CD14-positive monocyte (primary cell): ENCODE data around the gene PZP. TPM values are rescaled to one million over a fixed set of nuclear protein-coding genes. Genes with fewer than 3 reads are reported as not detected.
"Not testable (repeated sequence)": the region's sequence is repeated elsewhere in the genome, so short reads cannot be mapped to it uniquely, and the experiment has no call there.

ENCODE experiments used
- DNase-seq, 3 donors: peaks; one replicate each; pipeline ENCODE4 v3.0.0-alpha.2; 2011 to 2022
- H2AFZ ChIP-seq: 2 replicates; pipeline ENCODE4 v1.6.0; 2012; ENCODE audit warnings: mild to moderate bottlenecking, low read depth, low read length, inconsistent platforms; ENCODE audit not compliant: insufficient read depth, poor library complexity, severe bottlenecking
- H3K27ac ChIP-seq, 2 donors: 1 replicate in 1 of 2; 2 replicates in 1 of 2; pipeline ENCODE4 v1.5.1; 2012 to 2013; ENCODE audit warnings: low read length in 2 of 2, control low read depth in 1 of 2, inconsistent platforms in 1 of 2, low read depth in 1 of 2, mild to moderate bottlenecking in 1 of 2
- H3K27me3 ChIP-seq, 2 donors: one replicate each; pipeline versions ENCODE4 v1.6.0 to v1.6.1; 2011 to 2013; ENCODE audit warnings: low read length in 2 of 2; ENCODE audit not compliant: control insufficient read depth in 2 of 2, insufficient read depth in 2 of 2
- H3K36me3 ChIP-seq, 2 donors: replicated peaks in 1 of 2; 1 replicate in 1 of 2; 2 replicates in 1 of 2; pipeline versions ENCODE4 v1.5.1 to v1.6.1; 2012 to 2013; ENCODE audit warnings: low read length in 2 of 2, control low read depth in 1 of 2, inconsistent platforms in 1 of 2, mild to moderate bottlenecking in 1 of 2; ENCODE audit not compliant: insufficient read depth in 2 of 2, control insufficient read depth in 1 of 2
- H3K4me1 ChIP-seq, 2 donors: 1 replicate in 1 of 2; 2 replicates in 1 of 2; pipeline versions ENCODE4 v1.5.1 to v1.6.1; 2012 to 2013; ENCODE audit warnings: low read length in 2 of 2, control low read depth in 1 of 2, inconsistent platforms in 1 of 2, mild to moderate bottlenecking in 1 of 2, moderate library complexity in 1 of 2; ENCODE audit not compliant: insufficient read depth in 2 of 2, control insufficient read depth in 1 of 2
- H3K4me2 ChIP-seq: replicated peaks from 2 replicates; pipeline ENCODE3; 2012; ENCODE audit warnings: low read length, moderate library complexity, mild to moderate bottlenecking; ENCODE audit not compliant: poor library complexity, severe bottlenecking; ENCODE audit errors: extremely low read depth
- H3K4me3 ChIP-seq, 3 experiments: fragments of 200-600 bp in 1 of 3; sonication (generic) in 1 of 3; replicated peaks in 1 of 3; 1 replicate in 2 of 3; 2 replicates in 1 of 3; pipeline ENCODE4 v1.5.1; 2011 to 2013; ENCODE audit warnings: low read length in 3 of 3, mild to moderate bottlenecking in 3 of 3, control low read depth in 2 of 3, low read depth in 2 of 3, inconsistent platforms in 1 of 3, moderate library complexity in 1 of 3
- H3K79me2 ChIP-seq: 2 replicates; pipeline ENCODE4 v1.6.0; 2012; ENCODE audit warnings: mild to moderate bottlenecking, control low read depth, inconsistent platforms, low read length, moderate library complexity; ENCODE audit not compliant: insufficient read depth
- H3K9ac ChIP-seq: 2 replicates; pipeline ENCODE4 v1.6.0; 2017; ENCODE audit warnings: low read length, mild to moderate bottlenecking; ENCODE audit not compliant: insufficient read depth, poor library complexity, severe bottlenecking
- H3K9me3 ChIP-seq, 2 donors: replicated peaks in 1 of 2; 1 replicate in 1 of 2; 2 replicates in 1 of 2; pipeline versions ENCODE4 v1.5.1 to v1.6.1; 2012 to 2013; ENCODE audit warnings: low read length in 2 of 2, control low read depth in 1 of 2; ENCODE audit not compliant: control insufficient read depth in 1 of 2, insufficient read depth in 1 of 2
- H4K20me1 ChIP-seq: 2 replicates; pipeline ENCODE4 v1.6.0; 2012; ENCODE audit warnings: mild to moderate bottlenecking, low read length, control low read depth, moderate library complexity; ENCODE audit not compliant: insufficient read depth
- H3K27ac Mint-ChIP-seq, 7 donors: one replicate each; pipeline ENCODE4 v1.8.0; 2020; ENCODE audit warnings: mild to moderate bottlenecking in 7 of 7, mixed read lengths in 7 of 7, moderate library complexity in 6 of 7, inconsistent platforms in 2 of 7
- H3K27me3 Mint-ChIP-seq, 3 donors: one replicate each; pipeline ENCODE4 v1.8.0; 2021 to 2022; ENCODE audit warnings: low read depth in 3 of 3, mild to moderate bottlenecking in 3 of 3, mixed read lengths in 3 of 3, moderate library complexity in 3 of 3, inconsistent platforms in 1 of 3
- H3K36me3 Mint-ChIP-seq, 2 donors: one replicate each; pipeline ENCODE4 v1.8.0; 2020; ENCODE audit warnings: mixed read lengths in 2 of 2, inconsistent platforms in 1 of 2, mild to moderate bottlenecking in 1 of 2
- H3K4me1 Mint-ChIP-seq: one replicate; pipeline ENCODE4 v1.8.0; 2020; ENCODE audit warnings: mild to moderate bottlenecking, mixed read lengths
- H3K4me3 Mint-ChIP-seq, 2 donors: one replicate each; pipeline ENCODE4 v1.8.0; 2020; ENCODE audit warnings: mild to moderate bottlenecking in 2 of 2, mixed read lengths in 2 of 2, moderate library complexity in 1 of 2
- H3K9me3 Mint-ChIP-seq, 7 donors: one replicate each; pipeline ENCODE4 v1.8.0; 2020 to 2022; ENCODE audit warnings: mixed read lengths in 7 of 7, mild to moderate bottlenecking in 6 of 7, moderate library complexity in 6 of 7, inconsistent platforms in 2 of 7
- CTCF ChIP-seq: fragments of 200-600 bp; IDR thresholded peaks from one replicate; pipeline ENCODE4 v1.8.0; 2022; ENCODE audit warnings: antibody characterized with exemption, mild to moderate bottlenecking
- WGBS: methylation state at CpG from one replicate; pipeline ENCODE4 v1.1.5; 2013; ENCODE audit warnings: missing lambda C conversion rate; ENCODE audit not compliant: insufficient coverage; 5-methylcytosine and 5-hydroxymethylcytosine counted together
- intact Hi-C, 2 donors: fragments of 100-400 bp; cut with micrococcal nuclease; formaldehyde crosslinking; loops; one replicate each; pipeline versions ENCODE4 v1.15.0 to v1.15.1; 2023
- polyA plus RNA-seq, 3 donors: library from polyadenylated mRNA; depleted of rRNA in 1 of 3; unstranded in 2 of 3; stranded (reverse) in 1 of 3; fragments of 300-500 nt in 2 of 3; fragments of >200 nt in 1 of 3; fragmentation: Illumina TruSeq in 2 of 3; gene quantifications; 1 replicate in 2 of 3; 2 replicates in 1 of 3; pipeline ENCODE4 v1.2.3, GENCODE V29; 2012 to 2021

Gene PZP
- polyA plus RNA-seq, 3 donors: not detected

- H3K9me3 ChIP-seq: no peaks in the 10 kb centered on the region
- H3K4me2 ChIP-seq: no peak overlapping the region
- peaks cover 0 to 17% (median 5%) of the 10 kb centered on the region in 3 donors for H3K27me3 Mint-ChIP-seq
- H3K4me3 Mint-ChIP-seq: no peak overlapping the region
- H3K27me3 ChIP-seq: no peaks in the 10 kb centered on the region
- H3K4me3 ChIP-seq: no peak overlapping the region
- no peaks in the 10 kb centered on the region for H3K36me3 ChIP-seq
- no peaks in the 10 kb centered on the region for H3K36me3 Mint-ChIP-seq
- TF ChIP-seq CTCF: no peak
- H3K9me3 Mint-ChIP-seq: peaks cover 0 to 10% (median 3%) of the 10 kb centered on the region in 7 donors
- H3K4me1 Mint-ChIP-seq: no peaks in the 10 kb centered on the region
- 92% methylated on average over 2 of the region's 5 CpGs for WGBS
- DNase-seq: no peak
- no peak overlapping the region for H3K9ac ChIP-seq
- no peaks in the 10 kb centered on the region for H3K4me1 ChIP-seq
- H4K20me1 ChIP-seq: no peaks in the 10 kb centered on the region
- no peaks in the 10 kb centered on the region for H3K79me2 ChIP-seq
- H3K27ac ChIP-seq: no peak overlapping the region
- H3K27ac Mint-ChIP-seq: peak overlapping the region in 1 of 7 donors; percentile 5
- H2AFZ ChIP-seq: no peak overlapping the region
- intact Hi-C loops: no loop called here
These were observed 45.3 kb upstream of the PZP start for GRCh38 chr12:9253464-9253863.

GRCh38 chr12:9252791-9253190 lies 44.6 kb upstream of the PZP start:
- H3K9ac ChIP-seq, H3K4me1 Mint-ChIP-seq, H3K9me3 Mint-ChIP-seq, intact Hi-C loops, H3K79me2 ChIP-seq, H3K4me2 ChIP-seq, H3K4me3 Mint-ChIP-seq, H3K4me3 ChIP-seq, H3K36me3 ChIP-seq, H2AFZ ChIP-seq, H3K27me3 ChIP-seq, H3K27ac ChIP-seq, H3K27ac Mint-ChIP-seq, H3K36me3 Mint-ChIP-seq, H3K9me3 ChIP-seq, H3K4me1 ChIP-seq, DNase-seq, H4K20me1 ChIP-seq: not testable (repeated sequence)
- H3K27me3 Mint-ChIP-seq: peaks cover 0 to 18% (median 5%) of the 10 kb centered on the region in 3 donors
- 100% methylated on average over 1 of the region's 2 CpGs for WGBS
